GM19099 (cell line): Measurements from ENCODE around the gene KAT6B.

ENCODE experiments used
- POLR2A ChIP-seq: IDR thresholded peaks from 3 replicates; pipeline ENCODE4 v1.6.1; 2011; ENCODE audit warnings: low read depth; ENCODE audit not compliant: insufficient read length; ENCODE audit errors: extremely low read depth

The KAT6B gene

GRCh38 chr10:74869635-74870034 is 43.2 kb downstream of the KAT6B start:
- TF ChIP-seq POLR2A = no peak

GRCh38 chr10:74870191-74870590 is 43.8 kb downstream of the KAT6B start:
- TF ChIP-seq POLR2A = no peak

GRCh38 chr10:74871595-74872382 is 45.4 kb downstream of the KAT6B start:
- TF ChIP-seq POLR2A = no peak

GRCh38 chr10:74873803-74874454 is 47.5 kb downstream of the KAT6B start:
- no peak for TF ChIP-seq POLR2A

- no peak for TF ChIP-seq POLR2A
These were observed 48.2 kb downstream of the KAT6B start for GRCh38 chr10:74874649-74875048.

GRCh38 chr10:74875068-74875467 is 48.7 kb downstream of the KAT6B start:
- no peak for TF ChIP-seq POLR2A

GRCh38 chr10:74875966-74876365 is 49.6 kb downstream of the KAT6B start:
- no peak for TF ChIP-seq POLR2A

GRCh38 chr10:74877898-74878297 is 51.5 kb downstream of the KAT6B start:
- TF ChIP-seq POLR2A = no peak

- TF ChIP-seq POLR2A = no peak
These were observed 53.6 kb downstream of the KAT6B start for GRCh38 chr10:74880041-74880440.

- TF ChIP-seq POLR2A = no peak
These were observed 55.0 kb downstream of the KAT6B start for GRCh38 chr10:74881253-74881884.

- TF ChIP-seq POLR2A = no peak
These were observed 56.0 kb downstream of the KAT6B start for GRCh38 chr10:74882427-74882826.

GRCh38 chr10:74882831-74883230 is 56.4 kb downstream of the KAT6B start:
- TF ChIP-seq POLR2A = no peak

- no peak for TF ChIP-seq POLR2A
These were observed 57.0 kb downstream of the KAT6B start for GRCh38 chr10:74883428-74883827.

- TF ChIP-seq POLR2A = no peak
These were observed 61.3 kb downstream of the KAT6B start for GRCh38 chr10:74887614-74888284.

GRCh38 chr10:74888962-74889661 is 62.7 kb downstream of the KAT6B start:
- TF ChIP-seq POLR2A = no peak

- TF ChIP-seq POLR2A = no peak
These were observed 63.2 kb downstream of the KAT6B start for GRCh38 chr10:74889662-74889998.

- no peak for TF ChIP-seq POLR2A
These were observed 64.1 kb downstream of the KAT6B start for GRCh38 chr10:74890460-74890859.
